ENCODE results near the gene PAGE4.

DNA sequence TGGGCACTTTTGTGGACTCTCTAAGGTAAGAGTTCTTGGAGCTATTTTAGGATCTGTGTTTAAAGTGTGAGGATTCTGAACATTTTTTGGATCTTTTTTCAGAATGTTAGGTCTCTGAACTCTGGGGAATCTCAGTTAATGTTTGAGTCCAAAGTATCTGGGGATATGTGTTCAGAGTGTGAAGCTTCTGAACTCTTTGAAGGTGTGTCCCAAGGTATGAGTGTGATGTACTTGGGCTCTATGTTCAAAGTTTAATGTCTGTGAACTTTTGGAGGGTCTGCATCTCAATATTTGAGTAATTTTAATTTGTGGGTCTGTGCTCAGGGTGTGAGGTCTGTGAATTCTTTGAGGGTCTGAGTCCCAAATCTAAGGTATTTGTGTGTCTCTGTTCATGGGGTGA, 35.4 kb upstream of the PAGE4 start:
- no peak for TF ChIP-seq POLR2A (IDR thresholded peaks at IDR 0.05)
- no peak for TF ChIP-seq POLR2AphosphoS5 (IDR thresholded peaks at IDR 0.05)
